Measurements from ENCODE around the gene BCL2.

DNA sequence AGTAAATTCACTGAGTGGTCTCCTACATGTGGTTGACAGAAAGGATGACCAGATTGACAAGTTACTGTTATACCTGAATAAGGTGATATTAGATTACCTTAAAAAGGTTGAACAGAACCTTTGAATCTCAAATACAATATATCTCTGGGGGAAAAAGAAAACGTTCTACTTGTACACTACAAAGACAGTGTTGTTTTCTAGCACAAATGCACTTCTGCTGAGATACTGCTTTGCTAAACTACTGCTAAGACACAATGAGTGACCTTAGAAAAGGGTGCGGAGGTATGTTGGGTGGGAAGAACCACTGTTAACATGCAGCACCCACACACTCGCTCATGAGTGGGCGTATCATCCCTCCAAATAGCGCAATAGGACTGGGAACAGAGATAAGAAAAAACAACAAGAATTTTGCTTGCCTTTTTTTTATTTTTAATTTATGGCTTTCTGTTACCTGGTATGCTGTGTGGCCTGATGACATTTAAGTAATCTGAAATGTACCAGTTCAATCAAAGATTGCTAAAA, 6.1 kb downstream of the BCL2 start:
- TF ChIP-seq, protein P1, sequence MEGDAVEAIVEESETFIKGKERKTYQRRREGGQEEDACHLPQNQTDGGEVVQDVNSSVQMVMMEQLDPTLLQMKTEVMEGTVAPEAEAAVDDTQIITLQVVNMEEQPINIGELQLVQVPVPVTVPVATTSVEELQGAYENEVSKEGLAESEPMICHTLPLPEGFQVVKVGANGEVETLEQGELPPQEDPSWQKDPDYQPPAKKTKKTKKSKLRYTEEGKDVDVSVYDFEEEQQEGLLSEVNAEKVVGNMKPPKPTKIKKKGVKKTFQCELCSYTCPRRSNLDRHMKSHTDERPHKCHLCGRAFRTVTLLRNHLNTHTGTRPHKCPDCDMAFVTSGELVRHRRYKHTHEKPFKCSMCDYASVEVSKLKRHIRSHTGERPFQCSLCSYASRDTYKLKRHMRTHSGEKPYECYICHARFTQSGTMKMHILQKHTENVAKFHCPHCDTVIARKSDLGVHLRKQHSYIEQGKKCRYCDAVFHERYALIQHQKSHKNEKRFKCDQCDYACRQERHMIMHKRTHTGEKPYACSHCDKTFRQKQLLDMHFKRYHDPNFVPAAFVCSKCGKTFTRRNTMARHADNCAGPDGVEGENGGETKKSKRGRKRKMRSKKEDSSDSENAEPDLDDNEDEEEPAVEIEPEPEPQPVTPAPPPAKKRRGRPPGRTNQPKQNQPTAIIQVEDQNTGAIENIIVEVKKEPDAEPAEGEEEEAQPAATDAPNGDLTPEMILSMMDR (IDR thresholded peaks at IDR 0.05) = no peak
- TF ChIP-seq EP300 (IDR thresholded peaks at IDR 0.05) = no peak
- no peak for TF ChIP-seq POLR2AphosphoS5 (IDR thresholded peaks at IDR 0.05)
- no peak for TF ChIP-seq POLR2A (IDR thresholded peaks at IDR 0.05)

Data from sigmoid colon (tissue), 4 donors.